GM18870 (cell line): ENCODE measurements around the gene DSE.

Experiments
- ATAC-seq: cut with Tn5 transposase; IDR thresholded peaks from one replicate; pipeline ENCODE4 v1.9.1; 2021; ENCODE audit warnings: moderate library complexity; ENCODE audit not compliant: unreplicated experiment

Gene DSE

DNA sequence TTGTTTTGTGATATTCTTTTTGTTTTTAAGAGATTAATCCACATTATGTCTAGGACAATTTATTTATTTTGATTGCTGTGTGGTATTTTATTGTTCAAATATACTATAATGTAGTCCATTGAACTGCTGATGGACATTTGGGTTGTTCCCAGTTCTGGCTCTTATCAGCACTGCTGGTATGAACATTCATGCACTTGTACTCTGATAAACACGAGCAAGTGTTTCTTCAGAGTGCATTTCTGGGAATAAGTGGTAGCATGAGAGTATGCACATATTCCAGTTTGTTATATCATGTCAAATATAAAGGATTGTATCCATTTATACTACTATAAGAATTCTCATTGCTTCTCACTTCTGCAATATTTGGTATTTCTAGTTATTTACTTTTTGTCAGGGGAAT lies 97.5 kb downstream of the DSE start:
- no peak for ATAC-seq

DNA sequence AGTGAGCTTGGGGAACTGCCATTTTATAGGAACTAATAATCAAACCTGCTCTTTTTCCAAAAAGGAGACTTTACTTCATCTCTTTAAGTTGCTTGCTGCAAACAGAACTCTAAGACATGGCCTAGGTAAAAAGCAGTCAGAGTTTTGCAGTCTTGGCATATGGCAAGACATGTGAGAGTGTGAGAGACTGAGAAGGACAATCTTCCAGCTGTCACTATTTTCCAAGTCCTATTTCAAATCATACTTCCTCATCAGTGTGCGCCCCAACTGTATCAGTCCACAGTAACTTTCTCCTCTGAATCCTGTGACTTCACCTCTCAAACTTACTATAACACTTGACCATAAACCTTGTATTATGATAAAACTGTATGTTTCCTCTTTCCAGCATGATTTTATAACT lies 100.8 kb downstream of the DSE start:
- no peak for ATAC-seq

DNA sequence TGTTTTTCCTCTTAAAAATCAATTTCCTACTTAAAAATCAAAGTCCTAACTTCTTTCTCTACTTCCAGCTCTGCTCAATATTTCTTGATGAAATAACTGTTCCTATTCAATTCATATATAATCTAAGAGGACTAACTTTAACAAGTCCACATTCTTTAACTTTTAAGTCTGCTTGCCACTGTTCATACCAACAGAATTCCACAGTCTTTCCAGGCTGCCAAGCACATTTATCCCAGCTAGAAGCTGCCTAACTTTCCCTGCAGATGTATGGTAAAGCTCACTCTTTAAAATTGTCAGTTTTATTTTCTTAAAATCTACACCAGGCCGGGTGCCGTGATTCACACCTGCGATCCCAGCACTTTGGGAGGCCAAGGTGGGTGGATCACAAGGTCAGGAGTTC lies 102.0 kb downstream of the DSE start:
- ATAC-seq = no peak

- ATAC-seq = no peak
Observed at GRCh38 chr6:116475141-116475540, 104.4 kb downstream of the DSE start.

DNA sequence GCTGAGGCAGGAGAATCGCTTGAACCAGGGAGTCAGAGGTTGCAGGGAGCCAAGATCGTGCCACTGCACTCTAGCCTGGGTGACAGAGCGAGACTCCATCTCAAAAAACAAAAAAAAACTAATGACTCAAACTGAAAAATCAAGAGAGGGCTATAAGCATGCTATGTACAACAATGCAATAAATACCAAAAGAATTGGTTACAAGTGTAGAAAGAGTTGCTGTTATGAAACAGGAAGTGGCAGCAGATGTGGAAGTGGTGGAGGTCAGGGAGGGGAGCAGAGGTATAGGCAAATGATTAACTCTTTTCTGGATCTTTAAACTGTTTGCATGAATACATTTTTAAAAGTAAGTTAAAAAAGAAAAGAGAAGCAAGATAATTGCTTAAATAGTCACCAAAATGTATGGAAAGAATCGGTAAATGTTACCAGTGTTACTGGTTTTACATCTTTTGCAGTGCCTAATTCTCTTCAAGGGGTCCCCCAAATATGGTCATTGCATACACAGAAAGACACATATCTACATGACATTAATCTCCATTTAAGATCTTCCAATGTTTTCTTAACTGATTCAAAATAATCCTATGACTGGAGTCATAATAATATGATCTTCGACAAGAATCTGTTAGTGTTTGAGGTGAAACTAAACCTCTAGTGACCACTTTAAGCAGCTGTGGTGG lies 105.4 kb downstream of the DSE start:
- peak; percentile 100 for ATAC-seq

GRCh38 chr6:116482780-116483179 lies 112.0 kb downstream of the DSE start:
- ATAC-seq = no peak

GRCh38 chr6:116483616-116484015 lies 112.9 kb downstream of the DSE start:
- ATAC-seq = no peak

- no peak for ATAC-seq
Observed at GRCh38 chr6:116485559-116486184, 114.9 kb downstream of the DSE start.

DNA sequence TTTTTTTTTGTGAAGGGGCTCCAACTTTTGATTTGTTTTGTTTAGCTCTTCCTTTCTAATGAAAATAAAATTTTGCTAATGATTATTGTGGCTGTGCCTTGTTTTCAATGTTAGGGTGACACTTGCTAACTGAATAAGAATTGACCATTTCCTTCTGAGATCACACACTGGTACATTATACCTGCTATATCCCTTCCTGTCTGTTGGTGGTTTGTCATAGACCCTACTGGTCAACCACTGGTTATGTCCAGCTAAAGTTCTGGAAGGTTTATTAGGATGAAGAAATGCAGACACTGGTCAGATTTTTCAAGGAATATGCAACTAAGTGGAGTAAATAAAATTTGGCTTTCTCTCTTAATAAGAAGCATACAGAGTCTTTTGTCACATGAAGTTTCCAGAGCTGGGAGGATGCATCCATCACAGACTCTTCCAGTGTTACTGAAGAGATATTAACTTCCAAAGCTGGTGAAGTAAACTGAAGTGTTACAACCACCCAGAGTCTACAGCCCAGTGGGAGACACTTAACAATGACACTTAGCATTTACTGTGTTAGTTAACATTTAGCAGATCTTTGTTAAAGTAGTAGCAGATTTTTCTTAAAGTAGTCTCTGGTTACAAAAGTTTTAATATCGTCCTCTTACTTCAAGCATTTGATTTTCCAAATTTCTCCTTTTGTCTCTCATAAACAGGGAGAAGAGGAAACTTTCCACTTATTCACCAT lies 121.0 kb downstream of the DSE start:
- no peak for ATAC-seq

GRCh38 chr6:116492331-116493067 lies 121.8 kb downstream of the DSE start:
- ATAC-seq = no peak
